HG03469 (cell line): ENCODE data around the gene TM2D3.

Experiments used
- ATAC-seq: cut with Tn5 transposase; IDR thresholded peaks from one replicate; pipeline ENCODE4 v1.9.1; 2021; ENCODE audit warnings: mild to moderate bottlenecking, moderate library complexity, moderate number of reproducible peaks; ENCODE audit not compliant: unreplicated experiment

TM2D3 gene

DNA sequence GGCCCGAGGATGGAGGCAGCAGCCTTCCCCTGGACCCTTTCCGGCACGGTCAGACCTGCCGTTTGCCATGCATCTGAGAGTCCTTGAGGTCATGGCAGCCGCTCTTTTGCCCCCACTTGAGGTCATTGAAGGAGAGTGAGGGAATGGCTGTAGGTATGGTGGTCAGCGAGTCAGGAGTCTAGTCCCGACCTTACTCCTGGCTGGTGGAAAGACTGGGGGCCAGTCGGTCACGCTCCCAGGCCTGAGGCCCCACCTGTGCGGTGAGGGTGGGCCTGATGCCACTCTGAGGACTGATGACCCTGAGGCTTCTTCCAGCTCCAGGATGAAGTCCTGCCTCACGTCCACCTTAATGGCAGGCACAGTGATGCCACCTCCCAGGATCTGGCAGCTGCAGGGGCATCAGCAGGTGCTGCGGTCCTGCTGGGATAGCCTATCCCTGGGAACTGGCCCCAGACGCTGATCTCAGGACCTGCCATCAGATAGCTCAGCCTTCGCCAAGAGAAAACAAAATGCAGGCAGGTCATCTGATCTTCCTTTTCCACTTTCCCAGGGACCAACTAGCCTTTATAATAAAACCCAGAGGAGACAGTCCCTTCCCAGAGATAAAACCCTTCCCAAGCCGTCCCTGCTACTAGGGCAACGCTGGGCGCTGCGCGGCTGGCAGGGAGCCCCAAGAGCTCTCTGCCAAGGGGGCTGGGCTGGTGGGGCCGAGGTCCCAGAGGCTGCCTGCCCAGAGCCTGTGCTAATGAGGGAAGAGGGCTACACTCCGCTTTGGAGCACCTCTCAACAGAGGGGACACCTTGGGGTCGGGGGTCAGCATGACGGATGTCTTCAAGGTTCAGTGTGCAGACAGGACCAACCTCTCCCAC lies 42.2 kb downstream of the TM2D3 start:
- ATAC-seq, result no peak

DNA sequence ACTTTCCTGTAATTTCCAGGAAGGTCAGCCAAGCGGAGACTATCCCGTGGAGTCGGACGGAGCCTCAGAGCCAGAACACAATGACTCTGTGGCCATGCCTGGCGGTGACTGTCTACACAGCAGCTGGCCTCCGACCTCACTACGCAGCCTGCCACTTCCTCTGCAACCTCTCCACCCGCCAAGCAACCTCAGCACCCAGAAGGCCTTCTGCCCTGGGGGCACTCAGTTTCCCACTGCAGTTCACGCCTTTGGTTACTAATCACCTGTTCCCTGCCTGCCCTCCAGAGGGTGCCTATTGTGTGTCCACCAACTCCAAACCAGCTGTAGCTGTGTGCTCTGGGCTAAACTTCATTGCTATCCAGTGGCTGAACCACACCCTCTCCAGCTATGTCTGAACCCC lies 44.0 kb downstream of the TM2D3 start:
- ATAC-seq, result no peak

DNA sequence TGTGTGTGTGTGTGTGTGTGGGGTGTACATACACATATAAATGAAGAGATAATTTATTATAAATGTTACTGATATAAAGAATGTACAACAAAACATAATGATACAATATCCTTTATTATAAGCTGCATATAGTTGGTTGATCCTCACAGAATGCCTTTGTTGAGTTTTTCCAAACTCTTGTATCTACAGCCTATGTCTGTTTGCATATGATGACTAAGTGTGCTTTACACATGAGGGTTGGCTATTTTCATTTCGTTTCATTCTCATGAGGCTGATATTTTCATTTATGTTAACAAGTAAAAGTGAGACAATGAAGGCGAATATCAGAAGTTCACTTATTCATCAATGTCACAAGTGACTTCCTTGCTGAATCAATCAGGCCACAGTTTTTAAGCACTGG lies 45.1 kb downstream of the TM2D3 start:
- no peak for ATAC-seq

DNA sequence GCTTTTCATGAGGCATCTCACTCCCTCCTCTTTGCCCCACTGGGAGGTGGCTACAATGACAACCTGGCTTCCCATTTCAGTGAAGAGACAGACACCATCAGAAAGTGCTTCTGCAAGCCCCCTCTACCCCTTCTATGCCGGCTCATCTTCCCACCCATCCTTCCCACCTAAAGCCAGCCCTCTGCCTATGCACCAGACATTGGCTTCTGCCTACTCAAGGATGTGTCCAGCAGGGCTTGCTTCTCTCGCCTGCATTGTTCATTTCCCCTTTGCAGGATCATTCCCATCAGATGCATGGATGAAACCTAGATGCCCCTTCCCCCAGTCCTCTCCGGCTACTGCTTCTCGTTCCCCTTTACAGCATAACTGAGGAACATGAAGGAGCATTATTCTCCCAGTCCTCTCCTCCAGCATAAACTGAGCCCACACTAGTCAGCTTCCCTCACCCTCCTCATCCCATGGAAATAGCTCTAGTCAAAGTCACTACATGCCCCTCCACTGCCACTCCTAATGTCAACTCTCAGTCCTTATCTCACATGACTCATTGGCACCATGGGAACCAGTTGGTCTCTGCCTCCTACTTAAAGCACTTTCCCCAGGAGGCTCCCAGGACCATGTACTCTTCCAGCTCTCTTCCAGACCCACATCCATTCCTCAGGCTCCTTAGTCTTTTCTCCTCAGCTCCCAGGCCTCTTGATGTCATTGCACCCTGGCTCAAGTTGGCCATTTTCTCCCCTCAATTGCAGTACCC lies 47.9 kb downstream of the TM2D3 start:
- no peak for ATAC-seq

DNA sequence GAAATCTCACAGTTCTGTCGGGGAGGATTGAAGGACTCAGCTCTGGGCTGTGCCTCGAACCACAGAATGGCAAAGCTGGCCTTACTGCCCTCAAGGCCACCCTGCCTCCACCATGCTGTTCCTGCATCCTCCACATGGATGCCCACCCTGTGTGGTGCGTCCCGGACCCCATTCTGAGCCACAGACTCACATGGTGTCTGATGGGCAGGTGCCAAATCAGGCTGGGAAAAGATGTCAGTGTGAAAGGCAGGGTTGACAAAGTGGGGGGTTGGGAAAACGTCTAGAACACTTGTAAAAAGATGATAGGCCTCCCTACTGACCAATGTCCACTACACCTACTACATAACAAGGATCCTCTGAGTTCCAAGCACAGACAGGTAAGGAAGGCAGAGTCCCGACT lies 49.4 kb downstream of the TM2D3 start:
- no peak for ATAC-seq

GRCh38 chr15:101600035-101600434 lies 52.1 kb downstream of the TM2D3 start:
- ATAC-seq, result no peak

DNA sequence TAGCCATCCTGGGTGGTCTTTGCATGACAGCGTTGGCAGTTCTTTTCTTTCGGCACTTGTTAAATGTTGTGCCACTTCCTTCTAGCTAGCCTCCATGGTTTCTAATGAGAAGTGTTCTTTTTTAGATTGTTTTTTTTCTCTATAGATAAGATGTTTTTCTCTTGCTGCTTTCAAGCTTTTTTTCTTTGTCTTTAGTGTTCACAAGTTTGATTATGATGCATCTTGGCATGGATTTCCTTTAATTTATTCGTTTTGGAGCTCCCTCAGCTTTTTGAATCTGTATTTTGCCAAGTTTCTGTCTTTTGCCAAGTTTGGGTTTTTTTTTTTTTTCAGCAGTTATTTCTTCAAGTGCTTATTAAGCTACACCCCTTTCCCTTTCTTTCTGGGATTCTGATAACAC lies 53.1 kb downstream of the TM2D3 start:
- ATAC-seq, result no peak

GRCh38 chr15:101597360-101597928 lies 54.7 kb downstream of the TM2D3 start:
- no peak for ATAC-seq

GRCh38 chr15:101596633-101597032 lies 55.5 kb downstream of the TM2D3 start:
- ATAC-seq, result no peak
